PC-9 (cell line): Measurements from ENCODE around the gene WIPF1. TPM values are rescaled to one million over a fixed set of nuclear protein-coding genes. Genes with fewer than 3 reads are reported as not detected.

Experiments
- BruUV-seq: library from RNA; stranded (reverse); fragments of 400-500 nt; replicated peaks from 2 replicates; lab custom pipeline; 2021; lab: Mats Ljungman, UMichigan
- CTCF ChIA-PET: fragments of 300-600 bp; sonication (Branson Sonifier 250); formaldehyde crosslinking; loops from one replicate; lab custom pipeline; 2022; ENCODE audit warnings: antibody characterized with exemption; lab: Charles Lee
- POLR2A ChIA-PET: fragments of 300-600 bp; sonication (Branson Sonifier 250); formaldehyde crosslinking; loops from one replicate; lab custom pipeline; 2022; ENCODE audit warnings: antibody characterized with exemption; ENCODE audit not compliant: unreplicated experiment; lab: Charles Lee
- DNase-seq, 2 experiments: peaks; one replicate each; pipeline versions ENCODE4 v3.0.0 to v3.0.0-alpha.2; 2015 to 2022; ENCODE audit warnings: mixed read lengths in 1 of 2
- H2AFZ ChIP-seq: fragments of 200-600 bp; sonication (generic); 2 replicates; pipeline ENCODE4 v1.8.1; 2017; ENCODE audit warnings: antibody characterized with exemption
- H3F3A ChIP-seq: fragments of 200-600 bp; sonication (generic); 2 replicates; pipeline ENCODE4 v1.8.1; 2017; ENCODE audit warnings: antibody characterized with exemption, mild to moderate bottlenecking, low read depth; ENCODE audit not compliant: insufficient read depth
- H3K27ac ChIP-seq: fragments of 200-600 bp; sonication (generic); 2 replicates; pipeline ENCODE4 v1.6.1; 2016; ENCODE audit warnings: mixed run types
- H3K27me3 ChIP-seq: fragments of 200-600 bp; sonication (generic); 2 replicates; pipeline ENCODE4 v1.6.1; 2016; ENCODE audit warnings: low read depth, mixed run types; ENCODE audit not compliant: insufficient read depth
- H3K36me3 ChIP-seq: fragments of 200-600 bp; sonication (generic); 2 replicates; pipeline ENCODE4 v1.6.1; 2016; ENCODE audit warnings: low read depth, mixed run types
- H3K4me1 ChIP-seq: fragments of 200-600 bp; sonication (generic); replicated peaks from 2 replicates; pipeline ENCODE4 v1.6.1; 2016; ENCODE audit warnings: mixed run types; ENCODE audit not compliant: insufficient read depth
- H3K4me2 ChIP-seq: fragments of 200-600 bp; sonication (generic); 2 replicates; pipeline ENCODE4 v1.6.1; 2017; ENCODE audit warnings: mixed run types
- H3K4me3 ChIP-seq: fragments of 200-600 bp; sonication (generic); 2 replicates; pipeline ENCODE4 v1.6.1; 2016; ENCODE audit warnings: mixed run types
- H3K79me2 ChIP-seq: fragments of 200-600 bp; sonication (generic); 2 replicates; pipeline ENCODE4 v1.6.1; 2017; ENCODE audit warnings: low read depth, mixed run types
- H3K9me2 ChIP-seq: fragments of 200-600 bp; sonication (generic); 2 replicates; pipeline ENCODE4 v1.8.1; 2017; ENCODE audit warnings: mild to moderate bottlenecking; ENCODE audit not compliant: insufficient read depth
- H3K9me3 ChIP-seq: fragments of 200-600 bp; sonication (generic); 2 replicates; pipeline ENCODE4 v1.8.1; 2016; ENCODE audit warnings: low read depth; ENCODE audit not compliant: insufficient read depth
- H4K20me1 ChIP-seq: fragments of 200-600 bp; sonication (generic); 2 replicates; pipeline ENCODE4 v1.8.1; 2017; ENCODE audit not compliant: insufficient read depth
- CTCF ChIP-seq: fragments of 200-600 bp; sonication (generic); conservative IDR thresholded peaks from 2 replicates; pipeline ENCODE4 v1.6.1; 2017; ENCODE audit warnings: mixed run types, antibody characterized with exemption, mild to moderate bottlenecking, moderate library complexity
- EZH2 ChIP-seq: fragments of 200-600 bp; sonication (generic); IDR thresholded peaks from 2 replicates; pipeline ENCODE4 v1.8.0; 2017; ENCODE audit warnings: antibody characterized with exemption, low read depth
- intact Hi-C: fragments of 100-400 bp; cut with micrococcal nuclease; formaldehyde crosslinking; loops from one replicate; pipeline ENCODE4 v1.10.0; 2022; ENCODE audit not compliant: unreplicated experiment
- total RNA-seq: library from RNA; stranded (reverse); gene quantifications from 2 replicates; pipeline ENCODE4 v1.2.3, GENCODE V29; 2021

The WIPF1 gene
- total RNA-seq, 1 experiment from 2014 or later = 0.46 TPM

GRCh38 chr2:174573621-174574081 lies 24.0 kb downstream of the WIPF1 start:
- Histone ChIP-seq H3F3A (no peaks in the 10 kb centered on the region), H3K79me2 (no peaks in the 10 kb centered on the region), H3K27me3 (no peaks in the 10 kb centered on the region), H2AFZ (no peak overlapping the region), H3K4me3 (no peak overlapping the region), H3K9me2 (no peaks in the 10 kb centered on the region; the same call in 1 of the 2 replicates), H3K4me1 (0 out of 2 replicates have a peak, but pooled peaks cover 5% of the 10 kb centered on the region), H4K20me1 (peaks cover 5% of the 10 kb centered on the region; the same call in 1 of the 2 replicates), H3K27ac (no peak overlapping the region), H3K4me2 (no peak overlapping the region), H3K36me3 (no peaks in the 10 kb centered on the region), H3K9me3 (no peaks in the 10 kb centered on the region)
- DNase-seq = no peak
- CTCF ChIA-PET = no interaction called here
- POLR2A ChIA-PET = interaction anchor here (0.9 kb wide), 1 partner anchor 34 kb away, joined by 9 read pairs; no protein-coding TSS in a partner anchor
- TF ChIP-seq EZH2 = no peak
- no peak for TF ChIP-seq CTCF
- intact Hi-C loops = loop anchor here (10.0 kb wide), 1 partner anchor 411 kb away; no protein-coding TSS in a partner anchor
- BruUV-seq = no TSS peak

GRCh38 chr2:174572556-174572955 lies 25.0 kb downstream of the WIPF1 start:
- no peak for DNase-seq
- POLR2A ChIA-PET = no interaction called here
- no peaks in the 10 kb centered on the region for H3K36me3 ChIP-seq
- intact Hi-C loops = loop anchor here (10.0 kb wide), 1 partner anchor 412 kb away; no protein-coding TSS in a partner anchor
- H3K9me2 ChIP-seq = no peaks in the 10 kb centered on the region; the same call in 1 of the 2 replicates
- H3K27me3 ChIP-seq = no peaks in the 10 kb centered on the region
- H2AFZ ChIP-seq = no peak overlapping the region
- no peak overlapping the region for H3K4me2 ChIP-seq
- no peaks in the 10 kb centered on the region for H4K20me1 ChIP-seq
- 0 out of 2 replicates have a peak, but pooled peaks cover 5% of the 10 kb centered on the region for H3K4me1 ChIP-seq
- H3K27ac ChIP-seq = no peak overlapping the region
- CTCF ChIA-PET = no interaction called here
- H3F3A ChIP-seq = no peaks in the 10 kb centered on the region
- no peaks in the 10 kb centered on the region for H3K79me2 ChIP-seq
- TF ChIP-seq CTCF = no peak
- TF ChIP-seq EZH2 = no peak
- H3K9me3 ChIP-seq = no peaks in the 10 kb centered on the region
- no TSS peak for BruUV-seq
- H3K4me3 ChIP-seq = no peak overlapping the region

GRCh38 chr2:174571669-174572323 lies 25.8 kb downstream of the WIPF1 start:
- POLR2A ChIA-PET = interaction anchor here (0.6 kb wide), 1 partner anchor 10 kb away, joined by 3 read pairs; no protein-coding TSS in a partner anchor
- no peak for TF ChIP-seq EZH2
- TF ChIP-seq CTCF = no peak
- Histone ChIP-seq H2AFZ (no peak overlapping the region), H3K27ac (no peak overlapping the region), H3F3A (no peaks in the 10 kb centered on the region), H3K4me3 (no peak overlapping the region), H3K4me1 (0 out of 2 replicates have a peak, but pooled peaks cover 5% of the 10 kb centered on the region), H3K27me3 (no peaks in the 10 kb centered on the region), H3K79me2 (no peaks in the 10 kb centered on the region), H3K9me2 (no peaks in the 10 kb centered on the region; the same call in 1 of the 2 replicates), H4K20me1 (no peaks in the 10 kb centered on the region), H3K4me2 (no peak overlapping the region), H3K9me3 (no peaks in the 10 kb centered on the region), H3K36me3 (no peaks in the 10 kb centered on the region)
- no TSS peak for BruUV-seq
- DNase-seq = no peak
- intact Hi-C loops = loop anchor here (10.0 kb wide), 1 partner anchor 413 kb away; no protein-coding TSS in a partner anchor
- CTCF ChIA-PET = no interaction called here
